ENCODE measurements around the gene FIGNL2.
"Not testable (repeated sequence)": the region's sequence is repeated elsewhere in the genome, so short reads cannot be mapped to it uniquely, and the experiment has no call there.

Gene FIGNL2

GRCh38 chr12:51811203-51812202 is 37.0 kb downstream of the FIGNL2 start:
- H3K27ac ChIP-seq, result no peak overlapping the region
- TF ChIP-seq CTCF (conservative IDR thresholded peaks at IDR 0.05), result no peak

DNA sequence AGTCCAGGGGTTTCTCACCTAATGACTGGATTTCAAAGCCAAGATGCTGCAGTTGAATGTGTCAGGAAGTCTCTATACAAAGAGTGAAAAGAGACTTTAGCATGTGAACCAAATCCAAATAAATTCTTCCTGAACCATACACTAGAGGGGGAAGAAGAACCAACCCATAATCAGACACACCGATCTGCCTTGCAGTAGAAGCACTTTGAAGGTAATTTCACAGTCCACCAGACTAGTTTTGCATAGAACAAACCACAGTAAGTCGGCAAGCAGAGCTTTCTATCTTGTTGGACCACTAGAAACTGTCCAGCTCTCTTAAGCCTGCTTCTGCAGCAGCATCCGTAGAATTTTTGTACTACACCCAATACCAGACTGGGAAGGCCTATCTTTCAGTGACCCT is 39.3 kb downstream of the FIGNL2 start:
- TF ChIP-seq CTCF (conservative IDR thresholded peaks at IDR 0.05), result no peak
- no peak overlapping the region for H3K27ac ChIP-seq

- no peak overlapping the region for H3K27ac ChIP-seq
- no peak for TF ChIP-seq CTCF (conservative IDR thresholded peaks at IDR 0.05)
These were observed 41.6 kb downstream of the FIGNL2 start for GRCh38 chr12:51806896-51807295.

- TF ChIP-seq CTCF (conservative IDR thresholded peaks at IDR 0.05), result no peak
- no peak overlapping the region for H3K27ac ChIP-seq
These were observed 47.5 kb downstream of the FIGNL2 start for GRCh38 chr12:51801027-51801426.

- TF ChIP-seq CTCF (conservative IDR thresholded peaks at IDR 0.05), result no peak
- H3K27ac ChIP-seq, result no peak overlapping the region
These were observed 50.0 kb downstream of the FIGNL2 start for GRCh38 chr12:51798501-51798900.

DNA sequence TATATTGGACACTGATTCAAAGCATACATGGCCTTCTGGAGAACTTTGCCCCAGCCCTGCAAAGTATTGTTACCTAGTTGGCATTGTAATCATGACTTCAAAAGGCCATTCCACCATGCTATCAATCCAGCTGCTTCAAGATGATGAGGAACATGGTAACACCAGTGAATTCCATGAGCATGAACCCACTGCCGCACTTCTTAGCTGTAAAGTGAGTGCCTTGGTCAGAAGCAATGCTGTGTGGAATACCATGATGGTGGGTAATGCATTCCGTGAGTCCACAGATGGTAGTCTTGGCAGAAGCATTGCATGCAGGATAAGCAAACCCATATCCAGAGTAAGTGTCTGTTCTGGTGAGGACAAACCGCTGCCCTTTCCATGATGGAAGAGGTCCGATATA is 50.5 kb downstream of the FIGNL2 start:
- H3K27ac ChIP-seq, result not testable (repeated sequence)

DNA sequence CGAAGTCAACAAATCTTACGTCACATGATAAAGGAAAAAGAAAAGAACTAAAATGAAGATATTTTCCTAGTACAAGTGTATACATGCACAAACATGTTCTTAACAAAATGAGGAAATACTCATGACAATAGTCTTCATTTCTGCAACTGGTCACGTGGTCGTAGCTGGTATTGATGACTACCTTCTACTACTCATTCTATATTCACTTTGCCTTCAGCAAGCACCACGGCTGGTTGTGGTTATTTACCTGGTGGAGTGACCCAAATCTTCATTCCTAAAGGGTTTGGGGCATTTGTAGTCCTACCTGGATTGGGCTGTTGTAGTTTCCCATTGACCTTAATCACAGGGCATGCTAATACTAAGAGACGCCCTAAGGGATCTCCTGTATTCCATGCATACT is 51.2 kb downstream of the FIGNL2 start:
- TF ChIP-seq CTCF (conservative IDR thresholded peaks at IDR 0.05), result no peak
- H3K27ac ChIP-seq, result no peak overlapping the region

DNA sequence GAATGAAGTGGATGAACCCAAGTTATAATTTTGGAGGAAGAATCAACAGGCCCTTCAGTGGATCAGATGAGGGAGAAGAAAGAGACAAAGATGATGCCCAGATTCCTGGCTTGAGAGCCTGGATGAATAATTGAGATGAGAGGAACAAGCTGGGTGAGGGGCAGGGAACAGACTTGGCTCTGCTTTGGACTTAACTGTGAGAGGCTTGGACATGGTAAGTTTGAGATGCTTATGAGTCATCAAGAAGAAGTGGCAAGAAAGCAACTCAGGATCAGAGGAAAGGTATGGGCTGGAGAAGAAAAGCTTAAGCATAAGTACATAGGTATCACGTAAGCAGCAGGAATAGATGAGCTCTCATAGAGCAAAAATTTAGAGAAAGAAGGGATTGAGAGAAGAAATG is 55.3 kb downstream of the FIGNL2 start:
- H3K27ac ChIP-seq, result no peak overlapping the region
- TF ChIP-seq CTCF (conservative IDR thresholded peaks at IDR 0.05), result no peak
